Endothelial cell of umbilical vein (primary cell): ENCODE data around the gene ADAT1. TPM values are rescaled to one million over a fixed set of nuclear protein-coding genes. Genes with fewer than 3 reads are reported as not detected.

Experiments
- BruUV-seq: library from RNA; stranded (reverse); fragments of 400-500 nt; replicated peaks from 2 replicates; lab custom pipeline; 2021; lab: Mats Ljungman, UMichigan
- CTCF ChIA-PET: fragments of 300-600, 350-600 bp; sonication (Branson Sonifier 250); formaldehyde crosslinking; loops from one replicate; lab custom pipeline; 2021; ENCODE audit warnings: antibody characterized with exemption, inconsistent platforms; lab: Charles Lee
- POLR2A ChIA-PET: fragments of 300-600, 350-600 bp; sonication (Branson Sonifier 250); formaldehyde crosslinking; loops from one replicate; lab custom pipeline; 2021; ENCODE audit warnings: antibody characterized with exemption, inconsistent platforms; lab: Charles Lee
- DNase-seq: peaks from one replicate; pipeline ENCODE4 v3.0.0-alpha.2; 2011; ENCODE audit warnings: low read depth, low spot score
- FAIRE-seq: peaks from 2 replicates; lab custom pipeline; 2011; peaks lifted over from hg19 to GRCh38; lab: Jason Lieb, UNC
- H2AFZ ChIP-seq: 2 replicates; pipeline ENCODE4 v1.6.0; 2012; ENCODE audit warnings: low read depth, low read length, control low read depth, inconsistent platforms
- H3K27ac ChIP-seq: 2 replicates; pipeline ENCODE4 v1.5.1; 2011; ENCODE audit warnings: low read depth, mild to moderate bottlenecking, control low read depth, low read length, moderate library complexity; ENCODE audit not compliant: insufficient read depth
- H3K27me3 ChIP-seq, 2 experiments: 2 replicates each; pipeline versions ENCODE4 v1.6.0 to v1.6.1; 2011; ENCODE audit warnings: low read length in 2 of 2, mixed read lengths in 1 of 2; ENCODE audit not compliant: control insufficient read depth in 2 of 2, insufficient read depth in 2 of 2
- H3K36me3 ChIP-seq, 2 experiments: 2 replicates in 1 of 2; 3 replicates in 1 of 2; pipeline ENCODE4 v1.5.1; 2011; ENCODE audit warnings: low read length in 2 of 2, mild to moderate bottlenecking in 1 of 2, moderate library complexity in 1 of 2; ENCODE audit not compliant: control insufficient read depth in 2 of 2, insufficient read depth in 2 of 2; ENCODE audit errors: extremely low read depth in 1 of 2
- H3K4me1 ChIP-seq: 3 replicates; pipeline ENCODE4 v1.5.1; 2011; ENCODE audit warnings: mild to moderate bottlenecking, low read length; ENCODE audit not compliant: control insufficient read depth, insufficient read depth; ENCODE audit errors: extremely low read depth
- H3K4me2 ChIP-seq: 2 replicates; pipeline ENCODE4 v1.6.1; 2011; ENCODE audit warnings: low read length, control low read depth, mixed read lengths; ENCODE audit not compliant: insufficient read depth
- H3K4me3 ChIP-seq, 3 experiments: fragments of 200-600 bp in 1 of 3; sonication (generic), shearing (Covaris generic) in 1 of 3; replicated peaks in 1 of 3; 2 replicates each; pipeline ENCODE4 v1.5.1; 2011 to 2016; ENCODE audit warnings: control low read depth in 3 of 3, low read length in 3 of 3, mild to moderate bottlenecking in 2 of 3, inconsistent platforms in 1 of 3, low read depth in 1 of 3, moderate library complexity in 1 of 3; ENCODE audit not compliant: insufficient read depth in 1 of 3
- H3K79me2 ChIP-seq: 2 replicates; pipeline ENCODE4 v1.6.0; 2012; ENCODE audit warnings: low read length, inconsistent platforms; ENCODE audit not compliant: control insufficient read depth, insufficient read depth
- H3K9ac ChIP-seq: replicated peaks from 2 replicates; pipeline ENCODE3; 2011; ENCODE audit warnings: low read length, control low read depth; ENCODE audit not compliant: insufficient read depth; ENCODE audit errors: extremely low read depth
- H3K9me1 ChIP-seq: replicated peaks from 3 replicates; pipeline ENCODE4 v1.6.0; 2011; ENCODE audit warnings: mild to moderate bottlenecking, low read length; ENCODE audit not compliant: control insufficient read depth, insufficient read depth; ENCODE audit errors: extremely low read depth
- H3K9me3 ChIP-seq: replicated peaks from 2 replicates; pipeline ENCODE4 v1.5.1; 2012; ENCODE audit warnings: low read length, inconsistent platforms; ENCODE audit not compliant: control insufficient read depth, insufficient read depth
- H4K20me1 ChIP-seq: replicated peaks from 2 replicates; pipeline ENCODE3; 2011; ENCODE audit warnings: mild to moderate bottlenecking, low read length; ENCODE audit not compliant: control insufficient read depth, insufficient read depth; ENCODE audit errors: extremely low read depth
- EZH2 ChIP-seq: IDR thresholded peaks from 2 replicates; pipeline ENCODE4 v1.6.1; 2012; ENCODE audit warnings: borderline replicate concordance, low read depth, mild to moderate bottlenecking, moderate library complexity, low read length, inconsistent platforms; ENCODE audit not compliant: severe bottlenecking
- FOS ChIP-seq: IDR thresholded peaks from 2 replicates; pipeline ENCODE4 v1.6.1; 2011; ENCODE audit warnings: mild to moderate bottlenecking, low read length, moderate library complexity, borderline replicate concordance; ENCODE audit not compliant: insufficient read depth
- GATA2 ChIP-seq: IDR thresholded peaks from 2 replicates; pipeline ENCODE4 v1.7.0; 2011; ENCODE audit warnings: low read depth, mild to moderate bottlenecking, moderate library complexity, mixed read lengths, low read length; ENCODE audit not compliant: insufficient read length, insufficient read depth
- JUN ChIP-seq: IDR thresholded peaks from 2 replicates; pipeline ENCODE4 v1.6.1; 2011; ENCODE audit warnings: borderline replicate concordance, low read depth; ENCODE audit not compliant: insufficient read length, insufficient read depth
- MAX ChIP-seq: IDR thresholded peaks from 2 replicates; pipeline ENCODE4 v1.6.1; 2011; ENCODE audit not compliant: insufficient read depth, insufficient read length
- MYC ChIP-seq: IDR thresholded peaks from one replicate; pipeline ENCODE4 v1.6.1; 2011; ENCODE audit warnings: mild to moderate bottlenecking, low read depth, low read length
- POLR2A ChIP-seq: IDR thresholded peaks from 2 replicates; pipeline ENCODE4 v1.6.1; 2012; ENCODE audit warnings: low read depth, mild to moderate bottlenecking, control low read depth, low read length
- POLR2AphosphoS5 ChIP-seq: IDR thresholded peaks from 2 replicates; pipeline ENCODE4 v1.6.1; 2012; ENCODE audit warnings: low read depth, mild to moderate bottlenecking, control low read depth, low read length, moderate library complexity; ENCODE audit not compliant: insufficient read depth
- dilution Hi-C: fragments of 300-500 bp; cut with MboI; formaldehyde crosslinking; loops from one replicate; pipeline ENCODE4 v1.15.0; 2019; ENCODE audit warnings: low sequenced_read_pairs; ENCODE audit not compliant: extremely low pct_ligation_motif_present
- intact Hi-C: fragments of 100-400 bp; cut with micrococcal nuclease; formaldehyde crosslinking; loops from one replicate; pipeline ENCODE4 v1.10.0; 2022
- polyA plus RNA-seq, 4 experiments: library from polyadenylated mRNA; depleted of rRNA in 3 of 4; stranded (reverse) in 3 of 4; unstranded in 1 of 4; fragments of >200 nt; gene quantifications; 2 replicates each; pipeline versions ENCODE4 v1.2.1 to v1.2.3, GENCODE V29; 2011 to 2012; ENCODE audit warnings: missing spikeins in 1 of 4
- total RNA-seq: library from RNA; stranded (reverse); gene quantifications from 2 replicates; pipeline ENCODE4 v1.2.3, GENCODE V29; 2021
- TF ChIP-seq, protein P1 (sequence below), 2 donors: IDR thresholded peaks; 1 replicate in 1 of 2; 2 replicates in 1 of 2; pipeline ENCODE4 v1.5.1; 2011; ENCODE audit warnings: low read length in 2 of 2, mild to moderate bottlenecking in 2 of 2, moderate library complexity in 2 of 2, control low read depth in 1 of 2, inconsistent platforms in 1 of 2, low read depth in 1 of 2; ENCODE audit not compliant: insufficient read depth in 1 of 2; ENCODE audit errors: extremely low read depth in 1 of 2

The ADAT1 gene
- total and polyA plus RNA-seq, 2 donors (not counting 3 experiments of a cell fraction or from before 2014, with no cell fraction given), result 27.2 to 56.6 TPM

DNA sequence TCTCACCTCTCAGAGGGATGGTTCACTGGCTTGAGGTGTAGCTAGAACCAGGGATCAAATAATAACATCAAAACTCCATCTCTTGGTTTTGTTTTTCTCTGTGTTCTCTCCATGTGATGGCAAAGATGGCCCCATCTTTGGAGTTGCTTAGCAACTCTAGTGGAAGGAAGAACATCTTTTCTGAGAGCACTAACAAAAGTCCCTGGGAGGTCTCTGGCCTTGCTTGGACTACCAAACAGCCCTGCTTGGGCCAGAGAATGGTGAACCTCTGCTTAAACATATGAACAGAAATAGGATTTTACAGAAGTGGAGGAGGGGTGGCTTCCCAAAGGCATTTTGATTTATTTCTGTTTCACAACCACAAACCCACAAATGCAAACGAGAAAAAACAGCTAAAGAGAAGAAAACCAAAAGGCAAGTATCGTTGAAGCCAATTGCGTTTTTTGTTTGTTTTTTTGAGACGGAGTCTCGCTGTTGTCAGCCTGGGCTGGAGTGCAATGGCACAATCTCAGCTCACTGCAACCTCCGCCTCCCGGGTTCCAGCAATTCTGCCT, 43.7 kb downstream of the ADAT1 start:
- POLR2A ChIA-PET, result no interaction called here
- no peaks in the 10 kb centered on the region for H4K20me1 ChIP-seq
- CTCF ChIA-PET, result interaction anchor here (1.5 kb wide), 1 partner anchor 13 kb away, joined by 3 read pairs; the partner anchor contains the start of gene GABARAPL2
- H3K9me1 ChIP-seq, result no peaks in the 10 kb centered on the region
- no peak for DNase-seq
- H3K4me3 ChIP-seq, result no peak overlapping the region
- no peak overlapping the region for H3K9ac ChIP-seq
- FAIRE-seq, result no peak
- H3K9me3 ChIP-seq, result no peaks in the 10 kb centered on the region
- no peaks in the 10 kb centered on the region for H3K4me1 ChIP-seq
- intact Hi-C loops, result no loop called here
- H3K27ac ChIP-seq, result no peak overlapping the region
- no peak for TF ChIP-seq FOS
- TF ChIP-seq JUN, result no peak
- no peak for TF ChIP-seq GATA2
- no peak for TF ChIP-seq MYC
- no peak for TF ChIP-seq POLR2A
- no peak for TF ChIP-seq MAX
- TF ChIP-seq EZH2, result no peak
- no peak for TF ChIP-seq POLR2AphosphoS5
- TF ChIP-seq, protein P1, sequence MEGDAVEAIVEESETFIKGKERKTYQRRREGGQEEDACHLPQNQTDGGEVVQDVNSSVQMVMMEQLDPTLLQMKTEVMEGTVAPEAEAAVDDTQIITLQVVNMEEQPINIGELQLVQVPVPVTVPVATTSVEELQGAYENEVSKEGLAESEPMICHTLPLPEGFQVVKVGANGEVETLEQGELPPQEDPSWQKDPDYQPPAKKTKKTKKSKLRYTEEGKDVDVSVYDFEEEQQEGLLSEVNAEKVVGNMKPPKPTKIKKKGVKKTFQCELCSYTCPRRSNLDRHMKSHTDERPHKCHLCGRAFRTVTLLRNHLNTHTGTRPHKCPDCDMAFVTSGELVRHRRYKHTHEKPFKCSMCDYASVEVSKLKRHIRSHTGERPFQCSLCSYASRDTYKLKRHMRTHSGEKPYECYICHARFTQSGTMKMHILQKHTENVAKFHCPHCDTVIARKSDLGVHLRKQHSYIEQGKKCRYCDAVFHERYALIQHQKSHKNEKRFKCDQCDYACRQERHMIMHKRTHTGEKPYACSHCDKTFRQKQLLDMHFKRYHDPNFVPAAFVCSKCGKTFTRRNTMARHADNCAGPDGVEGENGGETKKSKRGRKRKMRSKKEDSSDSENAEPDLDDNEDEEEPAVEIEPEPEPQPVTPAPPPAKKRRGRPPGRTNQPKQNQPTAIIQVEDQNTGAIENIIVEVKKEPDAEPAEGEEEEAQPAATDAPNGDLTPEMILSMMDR (IDR thresholded peaks at IDR 0.05; ENCODE audit: extremely low read depth in 1 of 2, insufficient read depth in 1 of 2, low read depth in 1 of 2, low read length in 2 of 2), result no peak
- dilution Hi-C loops, result no loop called here
- H3K4me2 ChIP-seq, result no peak overlapping the region
- no TSS peak for BruUV-seq
- peaks cover 7 to 15% of the 10 kb centered on the region in 2 experiments for H3K36me3 ChIP-seq
- H3K79me2 ChIP-seq, result no peaks in the 10 kb centered on the region
- H2AFZ ChIP-seq, result no peak overlapping the region
- H3K27me3 ChIP-seq, result no peaks in the 10 kb centered on the region
